Panc1 (cell line): ENCODE results near the gene DCN. TPM values are rescaled to one million over a fixed set of nuclear protein-coding genes. Genes with fewer than 3 reads are reported as not detected.

Experiments
- ATAC-seq: fragments of 200-7000 bp; cut with Tn5 transposase; 2 replicates; pipeline ENCODE4 v1.9.1; 2020; ENCODE audit warnings: mild to moderate bottlenecking, moderate library complexity
- BruUV-seq: library from RNA; stranded (reverse); fragments of 400-500 nt; replicated peaks from 2 replicates; lab custom pipeline; 2021; lab: Mats Ljungman, UMichigan
- CTCF ChIA-PET: fragments of 300-600 bp; sonication (Branson Sonifier 250); formaldehyde crosslinking; loops from one replicate; lab custom pipeline; 2022; ENCODE audit warnings: antibody characterized with exemption; lab: Charles Lee
- POLR2A ChIA-PET: fragments of 300-600 bp; sonication (Branson Sonifier 250); formaldehyde crosslinking; loops from one replicate; lab custom pipeline; 2022; ENCODE audit warnings: antibody characterized with exemption; lab: Charles Lee
- DNase-seq: peaks from one replicate; pipeline ENCODE4 v3.0.0-alpha.2; 2010; ENCODE audit warnings: low read depth, low spot score
- H3K27ac ChIP-seq: 2 replicates; pipeline ENCODE4 v1.5.1; 2011; ENCODE audit warnings: mild to moderate bottlenecking, low read length, inconsistent platforms
- H3K27me3 ChIP-seq: fragments of 200-500 bp; sonication (Bioruptor generic); 2 replicates; pipeline ENCODE4 v1.6.0; 2014; ENCODE audit warnings: low read length, inconsistent platforms; ENCODE audit not compliant: control insufficient read depth, insufficient read depth
- H3K36me3 ChIP-seq: fragments of 200-500 bp; sonication (Bioruptor generic); 2 replicates; pipeline ENCODE4 v1.5.1; 2014; ENCODE audit warnings: inconsistent platforms, mild to moderate bottlenecking, low read length, moderate library complexity; ENCODE audit not compliant: control insufficient read depth, insufficient read depth
- H3K4me1 ChIP-seq: 2 replicates; pipeline ENCODE4 v1.5.1; 2011; ENCODE audit warnings: inconsistent platforms, mild to moderate bottlenecking, low read length, moderate library complexity; ENCODE audit not compliant: control insufficient read depth, insufficient read depth
- H3K4me3 ChIP-seq, 2 experiments: 2 replicates each; pipeline ENCODE4 v1.5.1; 2011 to 2012; ENCODE audit warnings: low read depth in 2 of 2, low read length in 2 of 2, mild to moderate bottlenecking in 2 of 2, inconsistent platforms in 1 of 2, moderate library complexity in 1 of 2
- H3K9me3 ChIP-seq: fragments of 200-500 bp; sonication (Bioruptor generic); 2 replicates; pipeline ENCODE4 v1.5.1; 2014; ENCODE audit warnings: low read depth, mild to moderate bottlenecking, inconsistent platforms, low read length, moderate library complexity; ENCODE audit not compliant: control insufficient read depth, insufficient read depth
- POLR2AphosphoS5 ChIP-seq: IDR thresholded peaks from 2 replicates; pipeline ENCODE4 v1.6.1; 2012; ENCODE audit warnings: mild to moderate bottlenecking, low read depth, low read length, moderate library complexity
- SIN3A ChIP-seq: IDR thresholded peaks from 2 replicates; pipeline ENCODE4 v1.6.1; 2012; ENCODE audit warnings: low read depth, mild to moderate bottlenecking, low read length, moderate library complexity, borderline replicate concordance; ENCODE audit not compliant: insufficient read depth
- TCF7L2 ChIP-seq: IDR thresholded peaks from 2 replicates; pipeline ENCODE4 v1.6.1; 2011; ENCODE audit warnings: mild to moderate bottlenecking, low read depth, low read length, inconsistent platforms
- in situ Hi-C: cut with HindIII; loops from 2 replicates; pipeline ENCODE4 v1.10.0; 2016; ENCODE audit warnings: low sequenced_read_pairs, low pct_unique_long_range_greater_than_20kb
- intact Hi-C: fragments of 100-400 bp; cut with micrococcal nuclease; formaldehyde crosslinking; loops from one replicate; pipeline ENCODE4 v1.10.0; 2022; ENCODE audit not compliant: unreplicated experiment
- total RNA-seq: library from RNA; stranded (reverse); gene quantifications from one replicate; pipeline ENCODE4 v1.2.1, GENCODE V29; 2021; ENCODE audit not compliant: unreplicated experiment
- TF ChIP-seq, protein P1 (sequence below): fragments of 450-650 bp; IDR thresholded peaks from 2 replicates; pipeline ENCODE4 v1.5.1; 2017; ENCODE audit warnings: mild to moderate bottlenecking
- TF ChIP-seq, protein P2 (sequence below), 2 experiments: IDR thresholded peaks; 2 replicates each; pipeline ENCODE4 v1.6.1; 2011 to 2012; ENCODE audit warnings: low read depth in 2 of 2, control low read depth in 1 of 2, low read length in 1 of 2, mild to moderate bottlenecking in 1 of 2, moderate library complexity in 1 of 2; ENCODE audit not compliant: insufficient read depth in 1 of 2

Gene DCN
- total RNA-seq, 1 experiment from 2014 or later = 1.9 TPM

DNA sequence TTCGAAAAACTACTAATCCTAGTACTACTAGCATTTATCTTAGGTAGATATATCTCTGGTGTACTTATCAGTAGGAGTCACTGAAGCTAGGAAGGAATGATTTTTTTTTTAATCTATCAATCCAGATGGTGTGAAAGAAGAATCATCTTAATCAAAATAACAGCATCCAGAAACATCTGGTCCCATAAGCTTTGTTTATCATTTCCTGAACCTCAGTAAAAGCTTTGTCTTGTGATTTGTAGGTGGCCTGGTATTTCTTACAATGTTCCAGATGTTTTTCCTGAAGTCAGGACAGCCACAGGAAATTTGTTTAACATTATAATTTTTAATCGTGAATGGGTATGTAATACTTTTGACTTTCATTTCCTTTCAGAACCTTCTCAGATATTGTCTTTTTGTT, 43.3 kb downstream of the DCN start:
- POLR2A ChIA-PET = no interaction called here
- CTCF ChIA-PET = no interaction called here
- in situ Hi-C loops (no loop called here), intact Hi-C loops (no loop called here)
- H3K4me1 ChIP-seq = no peaks in the 10 kb centered on the region
- TF ChIP-seq POLR2AphosphoS5 (no peak), TCF7L2 (no peak), SIN3A (no peak)
- TF ChIP-seq, protein P1, sequence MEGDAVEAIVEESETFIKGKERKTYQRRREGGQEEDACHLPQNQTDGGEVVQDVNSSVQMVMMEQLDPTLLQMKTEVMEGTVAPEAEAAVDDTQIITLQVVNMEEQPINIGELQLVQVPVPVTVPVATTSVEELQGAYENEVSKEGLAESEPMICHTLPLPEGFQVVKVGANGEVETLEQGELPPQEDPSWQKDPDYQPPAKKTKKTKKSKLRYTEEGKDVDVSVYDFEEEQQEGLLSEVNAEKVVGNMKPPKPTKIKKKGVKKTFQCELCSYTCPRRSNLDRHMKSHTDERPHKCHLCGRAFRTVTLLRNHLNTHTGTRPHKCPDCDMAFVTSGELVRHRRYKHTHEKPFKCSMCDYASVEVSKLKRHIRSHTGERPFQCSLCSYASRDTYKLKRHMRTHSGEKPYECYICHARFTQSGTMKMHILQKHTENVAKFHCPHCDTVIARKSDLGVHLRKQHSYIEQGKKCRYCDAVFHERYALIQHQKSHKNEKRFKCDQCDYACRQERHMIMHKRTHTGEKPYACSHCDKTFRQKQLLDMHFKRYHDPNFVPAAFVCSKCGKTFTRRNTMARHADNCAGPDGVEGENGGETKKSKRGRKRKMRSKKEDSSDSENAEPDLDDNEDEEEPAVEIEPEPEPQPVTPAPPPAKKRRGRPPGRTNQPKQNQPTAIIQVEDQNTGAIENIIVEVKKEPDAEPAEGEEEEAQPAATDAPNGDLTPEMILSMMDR = no peak
- TF ChIP-seq, protein P2, sequence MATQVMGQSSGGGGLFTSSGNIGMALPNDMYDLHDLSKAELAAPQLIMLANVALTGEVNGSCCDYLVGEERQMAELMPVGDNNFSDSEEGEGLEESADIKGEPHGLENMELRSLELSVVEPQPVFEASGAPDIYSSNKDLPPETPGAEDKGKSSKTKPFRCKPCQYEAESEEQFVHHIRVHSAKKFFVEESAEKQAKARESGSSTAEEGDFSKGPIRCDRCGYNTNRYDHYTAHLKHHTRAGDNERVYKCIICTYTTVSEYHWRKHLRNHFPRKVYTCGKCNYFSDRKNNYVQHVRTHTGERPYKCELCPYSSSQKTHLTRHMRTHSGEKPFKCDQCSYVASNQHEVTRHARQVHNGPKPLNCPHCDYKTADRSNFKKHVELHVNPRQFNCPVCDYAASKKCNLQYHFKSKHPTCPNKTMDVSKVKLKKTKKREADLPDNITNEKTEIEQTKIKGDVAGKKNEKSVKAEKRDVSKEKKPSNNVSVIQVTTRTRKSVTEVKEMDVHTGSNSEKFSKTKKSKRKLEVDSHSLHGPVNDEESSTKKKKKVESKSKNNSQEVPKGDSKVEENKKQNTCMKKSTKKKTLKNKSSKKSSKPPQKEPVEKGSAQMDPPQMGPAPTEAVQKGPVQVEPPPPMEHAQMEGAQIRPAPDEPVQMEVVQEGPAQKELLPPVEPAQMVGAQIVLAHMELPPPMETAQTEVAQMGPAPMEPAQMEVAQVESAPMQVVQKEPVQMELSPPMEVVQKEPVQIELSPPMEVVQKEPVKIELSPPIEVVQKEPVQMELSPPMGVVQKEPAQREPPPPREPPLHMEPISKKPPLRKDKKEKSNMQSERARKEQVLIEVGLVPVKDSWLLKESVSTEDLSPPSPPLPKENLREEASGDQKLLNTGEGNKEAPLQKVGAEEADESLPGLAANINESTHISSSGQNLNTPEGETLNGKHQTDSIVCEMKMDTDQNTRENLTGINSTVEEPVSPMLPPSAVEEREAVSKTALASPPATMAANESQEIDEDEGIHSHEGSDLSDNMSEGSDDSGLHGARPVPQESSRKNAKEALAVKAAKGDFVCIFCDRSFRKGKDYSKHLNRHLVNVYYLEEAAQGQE (IDR thresholded peaks at IDR 0.05; ENCODE audit: insufficient read depth in 1 of 2, low read depth in 2 of 2, low read length in 1 of 2) = no peak
- no peaks in the 10 kb centered on the region for H3K36me3 ChIP-seq
- DNase-seq = no peak
- no peaks in the 10 kb centered on the region for H3K27me3 ChIP-seq
- H3K9me3 ChIP-seq = no peaks in the 10 kb centered on the region
- H3K4me3 ChIP-seq = no peak overlapping the region
- no peak overlapping the region for H3K27ac ChIP-seq
- no TSS peak for BruUV-seq
- ATAC-seq = no peak

DNA sequence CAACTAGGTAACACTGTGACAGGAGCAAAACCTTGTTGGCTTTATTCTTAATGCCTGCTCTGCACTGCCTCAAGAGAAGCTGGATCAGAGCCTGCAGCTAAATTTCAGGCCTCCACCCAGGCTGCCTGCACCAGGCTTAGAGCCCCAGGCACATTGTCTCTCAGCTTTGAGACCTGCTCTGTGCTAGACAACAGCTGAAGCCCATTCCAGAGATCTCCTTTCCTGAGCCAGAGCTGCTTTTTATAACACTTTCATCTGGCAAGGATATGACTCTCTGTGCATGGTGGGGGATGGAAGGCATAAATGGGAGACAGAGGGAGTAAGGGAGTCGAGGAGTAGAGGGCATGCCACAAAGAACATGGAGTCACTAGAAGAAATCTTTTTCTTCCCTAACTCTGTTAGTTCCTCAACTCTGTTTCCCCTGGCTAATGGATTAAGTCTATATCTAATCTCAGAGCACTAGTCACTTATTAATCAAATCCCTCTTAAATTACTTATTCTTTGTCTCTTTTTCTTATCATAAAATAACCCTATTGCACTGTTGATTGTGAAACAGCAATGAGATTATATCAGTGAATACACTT, 44.2 kb downstream of the DCN start:
- Histone ChIP-seq H3K36me3 (no peaks in the 10 kb centered on the region), H3K9me3 (no peaks in the 10 kb centered on the region), H3K4me1 (no peaks in the 10 kb centered on the region), H3K4me3 (no peak overlapping the region), H3K27me3 (no peaks in the 10 kb centered on the region), H3K27ac (no peak overlapping the region)
- TF ChIP-seq TCF7L2 (no peak), SIN3A (no peak), POLR2AphosphoS5 (no peak)
- TF ChIP-seq, protein P1 = no peak
- TF ChIP-seq, protein P2 (IDR thresholded peaks at IDR 0.05; ENCODE audit: insufficient read depth in 1 of 2, low read depth in 2 of 2, low read length in 1 of 2) = no peak
- ChIA-PET CTCF (no interaction called here), POLR2A (no interaction called here)
- DNase-seq (no peak), ATAC-seq (no peak)
- in situ Hi-C loops = no loop called here
- intact Hi-C loops = no loop called here
- no TSS peak for BruUV-seq
